ENCODE data around the gene AHCYL1. TPM values are rescaled to one million over a fixed set of nuclear protein-coding genes. Genes with fewer than 3 reads are reported as not detected.

AHCYL1 gene
- 47.2 to 54.9 TPM (median 50.7 TPM) in 5 replicates for total RNA-seq (2022; extraction: Qiagen RNA extraction)

DNA sequence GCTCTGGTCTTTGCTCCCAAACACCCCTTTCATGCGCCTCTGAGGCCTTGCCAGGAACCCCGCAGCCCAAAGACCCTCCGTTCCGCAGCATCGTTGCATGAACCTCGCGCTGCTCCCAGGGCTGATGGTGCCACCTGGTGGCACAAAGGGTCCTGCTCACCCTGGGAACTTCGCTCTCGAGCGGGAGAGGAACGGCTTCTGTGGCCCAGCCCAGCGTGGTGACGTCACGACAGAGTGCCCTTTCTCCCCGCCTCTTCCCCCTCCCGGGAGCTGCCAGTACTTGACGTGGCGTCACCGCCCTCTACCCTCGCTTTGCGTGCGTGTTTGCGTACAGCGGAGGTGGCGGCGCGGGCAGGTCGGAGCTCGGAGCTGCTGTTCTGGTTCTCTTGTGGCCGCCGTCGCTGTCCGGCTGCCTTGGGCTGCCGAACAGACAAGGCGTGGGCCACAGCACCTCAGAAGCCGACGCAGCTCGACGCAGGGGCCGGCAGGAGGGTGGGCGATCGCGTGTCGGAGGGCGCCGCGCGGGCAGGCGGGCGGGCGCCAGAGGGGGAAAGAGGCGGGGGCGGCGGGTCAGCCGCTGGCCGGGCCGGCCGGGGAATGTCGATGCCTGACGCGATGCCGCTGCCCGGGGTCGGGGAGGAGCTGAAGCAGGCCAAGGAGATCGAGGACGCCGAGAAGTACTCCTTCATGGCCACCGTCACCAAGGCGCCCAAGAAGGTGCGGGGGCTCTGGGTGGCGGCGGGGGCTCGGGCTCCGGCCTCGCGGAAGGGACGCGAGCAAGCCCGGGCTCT, at the start of gene AHCYL1:
Gene AHCYL1 (plus strand): TSS at position 310 of the 791 bp plus-strand sequence. CDS start 288 bp downstream, at position 598.

DNA sequence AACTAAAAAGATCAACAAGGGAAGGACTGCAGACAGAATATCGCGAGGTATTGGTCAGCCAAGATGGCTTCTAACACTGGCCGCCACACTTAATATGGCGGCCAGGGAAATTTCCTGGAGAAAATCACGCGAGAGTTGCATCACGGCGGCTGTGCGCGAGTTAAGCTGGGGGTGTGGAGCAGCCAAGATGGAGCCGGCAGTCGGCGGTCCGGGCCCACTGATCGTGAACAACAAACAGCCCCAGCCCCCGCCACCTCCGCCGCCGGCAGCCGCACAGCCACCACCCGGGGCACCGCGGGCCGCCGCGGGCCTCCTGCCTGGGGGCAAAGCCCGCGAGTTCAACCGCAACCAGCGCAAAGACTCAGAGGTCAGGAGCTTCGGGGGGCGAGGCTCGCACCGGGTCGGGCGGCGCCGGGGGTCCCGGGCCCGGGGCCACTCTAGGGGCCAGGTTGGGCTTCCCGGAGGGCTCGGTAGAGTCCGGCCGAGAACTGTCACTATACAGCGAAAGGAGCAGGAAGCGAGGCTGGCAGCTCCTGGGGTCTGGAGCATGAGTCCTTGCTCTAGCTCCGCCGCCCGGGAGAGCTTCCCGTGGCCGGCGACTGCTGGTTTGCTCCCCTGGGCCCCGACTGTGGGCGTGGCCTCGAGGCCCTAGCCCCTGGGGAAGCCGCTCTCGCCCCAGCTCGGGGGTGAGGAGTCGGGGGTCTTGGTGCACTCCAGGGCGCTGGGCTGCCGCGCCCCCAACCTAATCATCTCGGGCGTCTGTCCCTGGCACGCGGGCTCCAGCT, 50.1 kb downstream of the AHCYL1 start, which contains the start of gene STRIP1:
Gene STRIP1 (plus strand): TSS at position 174 of the 785 bp plus-strand sequence. CDS start 14 bp downstream, at position 188.

DNA sequence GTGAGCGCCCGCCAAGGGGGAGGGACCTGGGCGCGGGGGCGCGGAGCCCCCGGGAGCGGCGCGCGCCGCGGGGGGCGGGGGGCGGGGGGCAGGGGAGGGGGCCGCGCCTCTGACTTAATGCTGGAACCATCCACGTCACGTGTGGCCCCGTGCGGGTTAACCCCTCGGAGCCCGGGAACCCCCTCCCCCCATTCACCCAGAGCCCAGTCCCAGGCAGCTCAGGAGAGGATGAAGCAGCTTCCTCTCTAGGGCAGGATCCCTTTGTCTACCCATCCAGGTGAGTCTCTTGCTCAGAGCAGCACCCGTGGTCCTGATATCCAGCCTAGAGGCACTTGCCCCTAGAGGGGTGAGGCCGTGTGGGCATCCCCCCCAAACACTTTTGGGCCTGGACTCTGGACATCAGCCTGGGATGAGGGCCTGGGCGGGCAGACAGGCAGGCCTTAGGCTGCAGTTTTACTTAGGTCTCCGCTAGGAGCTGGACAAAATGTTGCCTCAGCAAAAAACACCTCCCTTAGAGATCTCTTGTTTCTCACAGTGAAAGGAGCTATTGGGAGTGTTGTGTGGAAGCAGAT, 86.2 kb downstream of the AHCYL1 start, which contains the start of gene ALX3:
Gene ALX3 (minus strand): TSS at position 2 of the 572 bp plus-strand sequence. CDS start 60 bp downstream, outside the sequence.

Other genes starting within 250 kb of the AHCYL1 start
- 20.8 to 28.3 TPM (median 24.3 TPM) in 5 replicates for gene GSTM3, start 243.7 kb upstream of the AHCYL1 start, total RNA-seq (2022; extraction: Qiagen RNA extraction)
- gene EPS8L3, start 220.8 kb upstream of the AHCYL1 start, total RNA-seq (2022; extraction: Qiagen RNA extraction): 0.82 to 1.5 TPM (median 1.1 TPM) in 5 replicates
- gene CSF1, start 73.9 kb upstream of the AHCYL1 start, total RNA-seq (2022; extraction: Qiagen RNA extraction): 19.9 to 24.6 TPM (median 23.9 TPM) in 5 replicates
- gene STRIP1, start 49.9 kb downstream of the AHCYL1 start, total RNA-seq (2022; extraction: Qiagen RNA extraction): 11.6 to 15.3 TPM (median 13.7 TPM) in 5 replicates
- not detected in 5 replicates for gene ALX3, start 85.9 kb downstream of the AHCYL1 start, total RNA-seq (2022; extraction: Qiagen RNA extraction)
- gene UBL4B, start 127.7 kb downstream of the AHCYL1 start, total RNA-seq (2022; extraction: Qiagen RNA extraction): not detected in 5 replicates
- gene SLC6A17, start 165.7 kb downstream of the AHCYL1 start, total RNA-seq (2022; extraction: Qiagen RNA extraction): 4.6 to 7.0 TPM (median 5.8 TPM) in 5 replicates
- 2.5 to 4.4 TPM (median 3.9 TPM) in 5 replicates for gene KCNC4, start 225.5 kb downstream of the AHCYL1 start, total RNA-seq (2022; extraction: Qiagen RNA extraction)